GM19324 (cell line): Measurements from ENCODE around the gene RC3H2.

Source experiments
- ATAC-seq: cut with Tn5 transposase; IDR thresholded peaks from one replicate; pipeline ENCODE4 v1.9.1; 2021; ENCODE audit warnings: mild to moderate bottlenecking, moderate library complexity; ENCODE audit not compliant: unreplicated experiment, low FRiP score

Gene RC3H2, protein sequence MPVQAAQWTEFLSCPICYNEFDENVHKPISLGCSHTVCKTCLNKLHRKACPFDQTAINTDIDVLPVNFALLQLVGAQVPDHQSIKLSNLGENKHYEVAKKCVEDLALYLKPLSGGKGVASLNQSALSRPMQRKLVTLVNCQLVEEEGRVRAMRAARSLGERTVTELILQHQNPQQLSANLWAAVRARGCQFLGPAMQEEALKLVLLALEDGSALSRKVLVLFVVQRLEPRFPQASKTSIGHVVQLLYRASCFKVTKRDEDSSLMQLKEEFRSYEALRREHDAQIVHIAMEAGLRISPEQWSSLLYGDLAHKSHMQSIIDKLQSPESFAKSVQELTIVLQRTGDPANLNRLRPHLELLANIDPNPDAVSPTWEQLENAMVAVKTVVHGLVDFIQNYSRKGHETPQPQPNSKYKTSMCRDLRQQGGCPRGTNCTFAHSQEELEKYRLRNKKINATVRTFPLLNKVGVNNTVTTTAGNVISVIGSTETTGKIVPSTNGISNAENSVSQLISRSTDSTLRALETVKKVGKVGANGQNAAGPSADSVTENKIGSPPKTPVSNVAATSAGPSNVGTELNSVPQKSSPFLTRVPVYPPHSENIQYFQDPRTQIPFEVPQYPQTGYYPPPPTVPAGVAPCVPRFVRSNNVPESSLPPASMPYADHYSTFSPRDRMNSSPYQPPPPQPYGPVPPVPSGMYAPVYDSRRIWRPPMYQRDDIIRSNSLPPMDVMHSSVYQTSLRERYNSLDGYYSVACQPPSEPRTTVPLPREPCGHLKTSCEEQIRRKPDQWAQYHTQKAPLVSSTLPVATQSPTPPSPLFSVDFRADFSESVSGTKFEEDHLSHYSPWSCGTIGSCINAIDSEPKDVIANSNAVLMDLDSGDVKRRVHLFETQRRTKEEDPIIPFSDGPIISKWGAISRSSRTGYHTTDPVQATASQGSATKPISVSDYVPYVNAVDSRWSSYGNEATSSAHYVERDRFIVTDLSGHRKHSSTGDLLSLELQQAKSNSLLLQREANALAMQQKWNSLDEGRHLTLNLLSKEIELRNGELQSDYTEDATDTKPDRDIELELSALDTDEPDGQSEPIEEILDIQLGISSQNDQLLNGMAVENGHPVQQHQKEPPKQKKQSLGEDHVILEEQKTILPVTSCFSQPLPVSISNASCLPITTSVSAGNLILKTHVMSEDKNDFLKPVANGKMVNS

GRCh38 chr9:122904823-122905710, at the start of gene RC3H2:
RC3H2 (minus strand) TSS chr9:122905359; CDS start chr9:122897509, 7,850 bp downstream.
- ATAC-seq = peak; percentile 94

DNA sequence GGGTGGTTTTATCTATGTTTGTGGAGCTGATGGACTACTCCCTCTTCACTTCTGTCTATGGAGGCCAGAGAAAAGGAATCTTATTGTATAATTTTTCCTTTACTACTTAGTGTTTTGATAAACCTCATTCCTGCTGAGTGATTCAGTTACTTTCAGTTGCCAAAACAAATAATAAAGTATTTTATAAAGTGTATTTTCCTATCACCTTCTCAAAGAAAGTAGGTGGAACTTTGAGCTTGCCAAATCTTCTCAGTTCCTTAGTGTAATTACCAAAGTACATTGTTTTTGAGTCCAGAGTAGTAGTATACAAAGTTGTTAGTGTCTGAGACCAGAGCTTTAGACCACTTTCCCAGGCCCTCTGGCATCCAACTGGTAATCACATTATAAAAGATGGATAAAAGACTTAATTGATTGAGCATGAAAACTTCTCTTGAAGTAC, 49.1 kb upstream of the RC3H2 start:
- no peak for ATAC-seq

- no peak for ATAC-seq
Observed at GRCh38 chr9:122951056-122951455, 45.9 kb upstream of the RC3H2 start.

- ATAC-seq = no peak
Observed at GRCh38 chr9:122950263-122950662, 45.1 kb upstream of the RC3H2 start.

- ATAC-seq = no peak
Observed at GRCh38 chr9:122949696-122950095, 44.5 kb upstream of the RC3H2 start.

DNA sequence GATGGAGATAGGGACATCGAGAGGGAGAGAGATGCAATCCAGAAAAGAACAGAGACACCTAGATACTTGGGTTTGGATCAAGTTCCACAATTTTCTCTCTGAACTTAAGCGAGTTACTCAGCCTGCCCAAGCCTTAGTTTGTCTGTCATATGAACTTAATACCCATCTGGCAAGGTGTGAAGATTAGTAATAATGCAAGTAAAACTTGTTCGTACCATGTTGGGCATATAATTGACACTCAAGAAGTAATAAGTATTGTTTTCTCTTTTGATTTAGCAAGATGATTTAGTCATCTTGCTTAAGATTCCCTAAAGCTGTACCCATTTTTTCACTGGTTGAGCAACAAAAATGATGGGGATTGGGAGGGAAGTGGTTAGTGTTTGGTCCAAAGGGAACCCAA, 43.2 kb upstream of the RC3H2 start:
- ATAC-seq = no peak

GRCh38 chr9:122946461-122947005, 41.4 kb upstream of the RC3H2 start:
- ATAC-seq = no peak

GRCh38 chr9:122944960-122945888, 40.1 kb upstream of the RC3H2 start:
- ATAC-seq = no peak

DNA sequence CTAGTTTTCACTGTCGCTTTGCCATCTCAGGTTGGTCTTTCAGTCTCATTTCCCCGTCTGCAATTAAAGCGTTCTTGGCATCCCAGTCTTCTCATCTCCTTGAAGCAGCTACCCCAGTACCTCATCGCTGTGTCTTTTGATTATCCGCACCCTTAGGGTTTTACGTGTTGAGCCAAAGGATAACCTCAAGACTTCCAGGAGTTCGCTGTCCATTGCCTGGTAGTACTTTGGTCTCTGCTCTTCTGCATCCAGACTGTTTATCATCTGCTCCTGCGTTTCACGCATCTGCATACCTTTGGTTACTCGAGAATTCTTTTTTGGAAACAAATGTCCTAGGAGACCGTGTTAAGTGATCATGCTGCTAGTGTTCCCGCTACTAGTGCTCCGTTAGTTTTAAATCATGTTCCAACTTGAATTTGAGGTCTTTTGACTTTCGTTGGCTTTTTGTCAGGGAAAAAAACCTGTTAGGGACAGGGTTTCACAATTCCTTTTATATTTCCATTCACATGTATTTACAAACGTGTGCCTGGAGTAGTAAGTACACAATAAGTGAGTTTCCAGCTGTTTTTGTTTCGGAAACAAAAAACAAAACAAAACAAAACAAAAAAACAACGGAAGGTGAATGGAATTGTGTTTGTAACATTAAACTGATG, 36.5 kb upstream of the RC3H2 start:
- peak; percentile 1 for ATAC-seq

- ATAC-seq = peak; percentile 99
Observed at GRCh38 chr9:122940749-122941581, 35.8 kb upstream of the RC3H2 start, which contains the start of gene RABGAP1. RABGAP1 (plus strand) TSS chr9:122941020; CDS start chr9:122957060, 16,040 bp downstream.

DNA sequence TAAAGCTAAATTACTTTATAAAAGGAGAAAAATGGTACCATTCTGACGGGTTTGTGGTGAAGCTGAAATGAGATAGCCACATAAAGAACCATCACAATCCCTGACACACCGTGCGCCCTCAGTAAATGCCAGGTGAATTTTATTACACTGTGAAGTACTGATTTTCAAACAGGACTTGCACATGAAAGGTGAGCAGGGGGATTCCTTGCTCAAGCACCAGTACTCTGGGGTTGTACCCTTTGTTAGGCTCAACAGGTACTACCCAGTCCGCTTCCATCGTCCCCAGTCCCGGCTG, 35.2 kb upstream of the RC3H2 start:
- ATAC-seq = no peak

DNA sequence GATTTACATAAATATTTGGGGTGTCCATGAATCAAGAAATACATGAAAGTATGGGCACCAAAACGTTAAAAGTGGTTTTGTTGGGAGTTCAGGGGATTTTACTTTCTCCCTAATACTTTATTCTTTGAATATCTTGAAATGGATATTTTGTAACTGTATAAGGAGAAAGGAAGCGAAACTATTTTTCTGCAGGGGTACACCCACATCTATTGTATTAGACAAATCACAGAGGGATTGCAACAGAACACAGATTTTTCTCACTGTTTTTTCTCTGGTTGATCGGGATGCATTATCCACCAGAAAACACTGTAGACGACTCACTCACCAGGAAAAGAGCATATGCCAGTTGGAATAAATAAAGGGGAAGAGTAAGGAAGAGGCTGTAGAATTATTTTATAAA, 34.4 kb upstream of the RC3H2 start:
- no peak for ATAC-seq

GRCh38 chr9:122936883-122937282, 31.7 kb upstream of the RC3H2 start:
- ATAC-seq = no peak

- no peak for ATAC-seq
Observed at GRCh38 chr9:122936464-122936863, 31.3 kb upstream of the RC3H2 start.

GRCh38 chr9:122931226-122932121, 26.3 kb upstream of the RC3H2 start, which contains the start of gene ZBTB26:
ZBTB26 (minus strand) TSS chr9:122931512; CDS start chr9:122919934, 11,578 bp downstream.
- ATAC-seq = peak; percentile 96
